BLaER1 (cell line): ENCODE measurements around the gene LGALS12.

ENCODE experiments used
- H3K27ac ChIP-seq: shearing (Covaris generic); formaldehyde crosslinking; 2 replicates; pipeline ENCODE4 v1.8.1; 2022
- H3K27me3 ChIP-seq: shearing (Covaris generic); formaldehyde crosslinking; 2 replicates; pipeline ENCODE4 v1.8.1; 2022
- H3K36me3 ChIP-seq: shearing (Covaris generic); formaldehyde crosslinking; 2 replicates; pipeline ENCODE4 v1.8.1; 2022
- H3K4me1 ChIP-seq: shearing (Covaris generic); formaldehyde crosslinking; 2 replicates; pipeline ENCODE4 v1.8.1; 2022
- H3K4me2 ChIP-seq: shearing (Covaris generic); formaldehyde crosslinking; 2 replicates; pipeline ENCODE4 v1.8.1; 2022
- H3K4me3 ChIP-seq: shearing (Covaris generic); formaldehyde crosslinking; 2 replicates; pipeline ENCODE4 v1.8.1; 2022
- H3K9ac ChIP-seq: shearing (Covaris generic); formaldehyde crosslinking; 2 replicates; pipeline ENCODE4 v1.8.1; 2022
- H3K9me3 ChIP-seq: shearing (Covaris generic); formaldehyde crosslinking; 2 replicates; pipeline ENCODE4 v1.8.1; 2022
- H4K20me1 ChIP-seq: shearing (Covaris generic); formaldehyde crosslinking; 2 replicates; pipeline ENCODE4 v1.8.1; 2022
- Cebpa-rat ChIP-seq: shearing (Covaris generic); IDR thresholded peaks from 2 replicates; pipeline ENCODE4 v1.8.1; 2022

LGALS12 gene

GRCh38 chr11:63503492-63503891 is 2.4 kb upstream of the LGALS12 start:
- H4K20me1 ChIP-seq: no peaks in the 10 kb centered on the region
- no peak for TF ChIP-seq Cebpa-rat
- no peaks in the 10 kb centered on the region for H3K27me3 ChIP-seq
- 0 out of 2 replicates have a peak overlapping the region, but pooled peaks have one; percentile 4 for H3K27ac ChIP-seq
- peaks cover 36% of the 10 kb centered on the region for H3K9me3 ChIP-seq
- no peak overlapping the region for H3K9ac ChIP-seq
- peak overlapping the region; percentile 86 for H3K4me2 ChIP-seq
- no peak overlapping the region for H3K4me3 ChIP-seq
- peaks cover 62% of the 10 kb centered on the region for H3K4me1 ChIP-seq
- H3K36me3 ChIP-seq: no peaks in the 10 kb centered on the region

- Histone ChIP-seq H3K36me3 (no peaks in the 10 kb centered on the region), H3K27ac (no peak overlapping the region), H3K9ac (no peak overlapping the region), H3K27me3 (no peaks in the 10 kb centered on the region), H3K4me2 (peak overlapping the region; percentile 86), H3K9me3 (peaks cover 31% of the 10 kb centered on the region), H3K4me3 (no peak overlapping the region), H3K4me1 (peaks cover 62% of the 10 kb centered on the region), H4K20me1 (no peaks in the 10 kb centered on the region)
- TF ChIP-seq Cebpa-rat: no peak
These were observed 1.8 kb upstream of the LGALS12 start for GRCh38 chr11:63504054-63504453.

- Histone ChIP-seq H3K36me3 (no peaks in the 10 kb centered on the region), H4K20me1 (no peaks in the 10 kb centered on the region), H3K4me3 (peak overlapping the region; percentile 23; the same call in 1 of the 2 replicates), H3K9ac (no peak overlapping the region; the same call in 1 of the 2 replicates), H3K9me3 (peaks cover 21% of the 10 kb centered on the region), H3K4me1 (peaks cover 62% of the 10 kb centered on the region), H3K4me2 (peak overlapping the region; percentile 86), H3K27ac (0 out of 2 replicates have a peak overlapping the region, but pooled peaks have one; percentile 35), H3K27me3 (no peaks in the 10 kb centered on the region)
- TF ChIP-seq Cebpa-rat: no peak
These were observed 824 bp upstream of the LGALS12 start for GRCh38 chr11:63504933-63505586.

- no peak for TF ChIP-seq Cebpa-rat
- Histone ChIP-seq H3K4me1 (peaks cover 74% of the 10 kb centered on the region), H3K4me3 (no peak overlapping the region)
These were observed 992 bp downstream of the LGALS12 start for GRCh38 chr11:63506876-63507275.

GRCh38 chr11:63507511-63507910 is 1.6 kb downstream of the LGALS12 start:
- Histone ChIP-seq H4K20me1 (no peaks in the 10 kb centered on the region), H3K27ac (no peak overlapping the region), H3K4me3 (no peak overlapping the region), H3K4me1 (peaks cover 67% of the 10 kb centered on the region), H3K9me3 (no peaks in the 10 kb centered on the region), H3K4me2 (peak overlapping the region; percentile 86), H3K9ac (no peak overlapping the region), H3K27me3 (no peaks in the 10 kb centered on the region), H3K36me3 (no peaks in the 10 kb centered on the region)
- no peak for TF ChIP-seq Cebpa-rat

More at GRCh38 chr11:63506876-63507275, 992 bp downstream of the LGALS12 start:
- peak overlapping the region; percentile 86 for H3K4me2 ChIP-seq
- no peaks in the 10 kb centered on the region for H4K20me1 ChIP-seq
- H3K27ac ChIP-seq: no peak overlapping the region
- H3K27me3 ChIP-seq: no peaks in the 10 kb centered on the region
- no peak overlapping the region for H3K9ac ChIP-seq
- peaks cover 3% of the 10 kb centered on the region; the same call in 1 of the 2 replicates for H3K9me3 ChIP-seq
- H3K36me3 ChIP-seq: no peaks in the 10 kb centered on the region

- Histone ChIP-seq H3K9me3 (no peaks in the 10 kb centered on the region), H3K4me1 (peaks cover 62% of the 10 kb centered on the region), H3K36me3 (no peaks in the 10 kb centered on the region), H3K4me3 (no peak overlapping the region), H3K4me2 (peak overlapping the region; percentile 86; the same call in 1 of the 2 replicates), H4K20me1 (no peaks in the 10 kb centered on the region), H3K27me3 (no peaks in the 10 kb centered on the region), H3K27ac (no peak overlapping the region), H3K9ac (no peak overlapping the region)
- TF ChIP-seq Cebpa-rat: no peak
These were observed 2.1 kb downstream of the LGALS12 start for GRCh38 chr11:63508009-63508408.

- Histone ChIP-seq H3K36me3 (no peaks in the 10 kb centered on the region), H3K4me2 (no peak overlapping the region), H4K20me1 (no peaks in the 10 kb centered on the region), H3K4me3 (no peak overlapping the region), H3K27me3 (no peaks in the 10 kb centered on the region), H3K9ac (no peak overlapping the region), H3K9me3 (no peaks in the 10 kb centered on the region), H3K27ac (no peak overlapping the region), H3K4me1 (peaks cover 55% of the 10 kb centered on the region)
- TF ChIP-seq Cebpa-rat: no peak
These were observed 2.9 kb downstream of the LGALS12 start for GRCh38 chr11:63508745-63509144.

- no peak overlapping the region for H3K9ac ChIP-seq
- no peaks in the 10 kb centered on the region for H4K20me1 ChIP-seq
- H3K27ac ChIP-seq: no peak overlapping the region
- H3K4me2 ChIP-seq: peak overlapping the region; percentile 34
- H3K4me3 ChIP-seq: no peak overlapping the region
- no peaks in the 10 kb centered on the region for H3K27me3 ChIP-seq
- TF ChIP-seq Cebpa-rat: no peak
- peaks cover 42% of the 10 kb centered on the region for H3K4me1 ChIP-seq
- H3K36me3 ChIP-seq: no peaks in the 10 kb centered on the region
- H3K9me3 ChIP-seq: no peaks in the 10 kb centered on the region
These were observed 4.6 kb downstream of the LGALS12 start for GRCh38 chr11:63510360-63511047.

- no peaks in the 10 kb centered on the region for H3K36me3 ChIP-seq
- H3K4me2 ChIP-seq: peak overlapping the region; percentile 34
- no peaks in the 10 kb centered on the region for H3K27me3 ChIP-seq
- H3K9me3 ChIP-seq: no peaks in the 10 kb centered on the region
- H3K4me1 ChIP-seq: peaks cover 38% of the 10 kb centered on the region
- no peak overlapping the region for H3K9ac ChIP-seq
- no peaks in the 10 kb centered on the region for H4K20me1 ChIP-seq
- no peak overlapping the region for H3K27ac ChIP-seq
- no peak for TF ChIP-seq Cebpa-rat
- no peak overlapping the region for H3K4me3 ChIP-seq
These were observed 5.3 kb downstream of the LGALS12 start for GRCh38 chr11:63511048-63511748.

- H3K4me1 ChIP-seq: peaks cover 22% of the 10 kb centered on the region
- H4K20me1 ChIP-seq: no peaks in the 10 kb centered on the region
- H3K4me2 ChIP-seq: no peak overlapping the region
- no peaks in the 10 kb centered on the region for H3K36me3 ChIP-seq
- no peak for TF ChIP-seq Cebpa-rat
- H3K27ac ChIP-seq: no peak overlapping the region
- no peak overlapping the region for H3K4me3 ChIP-seq
- H3K9ac ChIP-seq: no peak overlapping the region
- H3K27me3 ChIP-seq: no peaks in the 10 kb centered on the region
- no peaks in the 10 kb centered on the region for H3K9me3 ChIP-seq
These were observed 6.9 kb downstream of the LGALS12 start for GRCh38 chr11:63512816-63513215.
